Astrocyte (in vitro differentiated cells and primary cell): ENCODE data around the gene C6orf141. TPM values are rescaled to one million over a fixed set of nuclear protein-coding genes. Genes with fewer than 3 reads are reported as not detected.

Source experiments
- DNase-seq: peaks from one replicate; pipeline ENCODE4 v3.0.0-alpha.2; 2010; ENCODE audit warnings: low read depth
- FAIRE-seq: peaks from 2 replicates; lab custom pipeline; 2011; peaks lifted over from hg19 to GRCh38; lab: Jason Lieb, UNC
- H2AFZ ChIP-seq: 2 replicates; pipeline ENCODE4 v1.6.0; 2012; ENCODE audit warnings: low read depth, low read length, inconsistent platforms
- H3K27ac ChIP-seq: 2 replicates; pipeline ENCODE4 v1.5.1; 2011; ENCODE audit warnings: low read depth, low read length, inconsistent platforms
- H3K27me3 ChIP-seq: 2 replicates; pipeline ENCODE4 v1.6.0; 2011; ENCODE audit warnings: low read length, inconsistent platforms; ENCODE audit not compliant: insufficient read depth
- H3K36me3 ChIP-seq: 2 replicates; pipeline ENCODE4 v1.5.1; 2011; ENCODE audit warnings: low read length, inconsistent platforms; ENCODE audit not compliant: insufficient read depth
- H3K4me1 ChIP-seq: 2 replicates; pipeline ENCODE4 v1.5.1; 2011; ENCODE audit warnings: low read length, inconsistent platforms; ENCODE audit not compliant: insufficient read depth
- H3K4me2 ChIP-seq: 2 replicates; pipeline ENCODE4 v1.6.0; 2012; ENCODE audit warnings: low read length, inconsistent platforms
- H3K4me3 ChIP-seq: 2 replicates; pipeline ENCODE4 v1.5.1; 2011; ENCODE audit warnings: low read depth, mild to moderate bottlenecking, low read length, inconsistent platforms; ENCODE audit not compliant: insufficient read depth
- H3K79me2 ChIP-seq: 2 replicates; pipeline ENCODE4 v1.6.0; 2012; ENCODE audit warnings: mild to moderate bottlenecking, low read length, inconsistent platforms; ENCODE audit not compliant: insufficient read depth
- H3K9ac ChIP-seq: 2 replicates; pipeline ENCODE4 v1.6.0; 2012; ENCODE audit warnings: mild to moderate bottlenecking, low read length, inconsistent platforms
- H3K9me3 ChIP-seq: 2 replicates; pipeline ENCODE4 v1.5.1; 2012; ENCODE audit warnings: low read depth, mild to moderate bottlenecking, low read length, inconsistent platforms; ENCODE audit not compliant: insufficient read depth
- H4K20me1 ChIP-seq: 2 replicates; pipeline ENCODE4 v1.6.0; 2012; ENCODE audit warnings: low read length, inconsistent platforms; ENCODE audit not compliant: insufficient read depth
- H3K27ac Mint-ChIP-seq: one replicate; pipeline ENCODE4 v1.8.0; 2021; ENCODE audit warnings: mild to moderate bottlenecking, mixed read lengths; ENCODE audit not compliant: unreplicated experiment
- H3K27me3 Mint-ChIP-seq: one replicate; pipeline ENCODE4 v1.8.0; 2021; ENCODE audit warnings: low read depth, mixed read lengths; ENCODE audit not compliant: unreplicated experiment
- H3K36me3 Mint-ChIP-seq: one replicate; pipeline ENCODE4 v1.8.0; 2021; ENCODE audit warnings: low read depth, mixed read lengths; ENCODE audit not compliant: unreplicated experiment
- H3K4me1 Mint-ChIP-seq: one replicate; pipeline ENCODE4 v1.8.0; 2021; ENCODE audit warnings: low read depth, mixed read lengths; ENCODE audit not compliant: unreplicated experiment
- H3K4me3 Mint-ChIP-seq: one replicate; pipeline ENCODE4 v1.8.0; 2021; ENCODE audit warnings: mild to moderate bottlenecking, moderate library complexity, mixed read lengths; ENCODE audit not compliant: unreplicated experiment
- H3K9me3 Mint-ChIP-seq: one replicate; pipeline ENCODE4 v1.8.0; 2021; ENCODE audit warnings: mild to moderate bottlenecking, mixed read lengths; ENCODE audit not compliant: unreplicated experiment
- CTCF ChIP-seq: IDR thresholded peaks from 2 replicates; pipeline ENCODE4 v1.5.1; 2011; ENCODE audit warnings: low read depth, mild to moderate bottlenecking, inconsistent platforms, low read length, moderate library complexity; ENCODE audit not compliant: insufficient read depth
- EZH2 ChIP-seq: IDR thresholded peaks from 2 replicates; pipeline ENCODE4 v1.6.1; 2012; ENCODE audit warnings: mild to moderate bottlenecking, low read length, inconsistent platforms; ENCODE audit not compliant: insufficient read depth
- total RNA-seq: library from RNA; stranded (reverse); gene quantifications from 2 replicates; pipeline ENCODE4 v1.2.1, GENCODE V29; 2021

Gene C6orf141
- total RNA-seq, 1 donor from 2014 or later, result 4.6 TPM

- Mint-ChIP-seq H3K36me3 (no peaks in the 10 kb centered on the region), H3K27me3 (no peaks in the 10 kb centered on the region), H3K4me1 (peaks cover 5% of the 10 kb centered on the region), H3K9me3 (no peaks in the 10 kb centered on the region), H3K27ac (no peak overlapping the region), H3K4me3 (no peak overlapping the region)
- Histone ChIP-seq H3K27me3 (no peaks in the 10 kb centered on the region), H3K79me2 (no peaks in the 10 kb centered on the region), H3K4me1 (peaks cover 7% of the 10 kb centered on the region), H3K4me2 (no peak overlapping the region), H3K9ac (no peak overlapping the region), H3K9me3 (no peaks in the 10 kb centered on the region), H2AFZ (no peak overlapping the region), H4K20me1 (no peaks in the 10 kb centered on the region), H3K36me3 (no peaks in the 10 kb centered on the region), H3K4me3 (no peak overlapping the region), H3K27ac (no peak overlapping the region)
- TF ChIP-seq CTCF (no peak), EZH2 (no peak)
- no peak for DNase-seq
- FAIRE-seq, result no peak
Measured at GRCh38 chr6:49564552-49564951, 14.1 kb downstream of the C6orf141 start.

DNA sequence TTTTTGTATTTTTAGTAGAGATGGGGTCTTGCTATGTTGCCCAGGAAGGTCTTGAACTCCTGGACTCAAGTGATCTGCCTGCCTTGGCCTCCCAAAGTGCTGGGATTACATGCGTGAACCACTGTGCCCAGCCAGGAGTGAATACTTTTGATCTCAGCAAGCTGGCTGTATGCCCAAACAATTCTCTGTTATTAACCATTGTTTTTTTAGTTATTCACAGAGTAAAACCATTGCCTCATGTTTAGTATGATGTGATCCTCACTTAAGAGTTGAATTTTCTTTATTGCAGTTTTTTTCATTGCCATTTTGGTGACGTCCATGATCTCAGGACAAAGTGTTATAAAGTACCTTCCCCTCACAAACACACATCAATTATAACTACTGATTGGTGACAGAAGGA is 14.8 kb downstream of the C6orf141 start:
- Histone ChIP-seq H3K9ac (no peak overlapping the region), H3K27ac (no peak overlapping the region), H3K36me3 (no peaks in the 10 kb centered on the region), H3K4me1 (peaks cover 7% of the 10 kb centered on the region), H4K20me1 (no peaks in the 10 kb centered on the region), H2AFZ (peak overlapping the region; percentile 72), H3K27me3 (no peaks in the 10 kb centered on the region), H3K4me2 (no peak overlapping the region), H3K9me3 (no peaks in the 10 kb centered on the region), H3K4me3 (no peak overlapping the region), H3K79me2 (no peaks in the 10 kb centered on the region)
- DNase-seq (no peak), FAIRE-seq (no peak)
- Mint-ChIP-seq H3K27ac (no peak overlapping the region), H3K9me3 (no peaks in the 10 kb centered on the region), H3K4me3 (no peak overlapping the region), H3K36me3 (no peaks in the 10 kb centered on the region), H3K4me1 (peaks cover 5% of the 10 kb centered on the region), H3K27me3 (no peaks in the 10 kb centered on the region)
- TF ChIP-seq EZH2, result no peak

DNA sequence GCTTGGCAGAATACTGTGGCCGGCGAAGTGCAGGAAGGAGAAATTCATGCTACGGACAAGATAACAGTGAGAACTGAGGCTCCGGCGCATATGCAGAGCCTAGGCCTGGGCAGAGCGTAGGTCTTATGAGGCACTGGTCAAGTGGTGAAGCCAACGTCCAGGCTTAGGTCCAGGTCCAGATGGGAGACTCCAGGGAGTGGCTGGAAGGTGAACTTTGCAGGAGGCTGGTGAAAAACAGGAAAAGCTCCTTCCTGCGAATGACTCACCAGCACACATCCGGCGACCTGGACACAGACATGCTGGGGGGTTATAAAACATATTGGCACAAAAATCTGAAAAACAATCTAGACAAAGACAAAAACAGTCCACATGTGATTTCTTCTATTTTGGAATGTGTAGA is 15.4 kb downstream of the C6orf141 start:
- no peaks in the 10 kb centered on the region for H3K27me3 Mint-ChIP-seq
- no peaks in the 10 kb centered on the region for H3K36me3 ChIP-seq
- no peak overlapping the region for H3K4me3 ChIP-seq
- no peak overlapping the region for H3K9ac ChIP-seq
- H3K4me3 Mint-ChIP-seq, result no peak overlapping the region
- H3K9me3 ChIP-seq, result no peaks in the 10 kb centered on the region
- H3K79me2 ChIP-seq, result no peaks in the 10 kb centered on the region
- H3K4me1 ChIP-seq, result peaks cover 7% of the 10 kb centered on the region
- H3K4me1 Mint-ChIP-seq, result peaks cover 5% of the 10 kb centered on the region
- no peak overlapping the region for H3K27ac Mint-ChIP-seq
- peak overlapping the region; percentile 23 for H3K4me2 ChIP-seq
- no peaks in the 10 kb centered on the region for H3K36me3 Mint-ChIP-seq
- no peak for TF ChIP-seq EZH2
- TF ChIP-seq CTCF, result no peak
- H3K9me3 Mint-ChIP-seq, result no peaks in the 10 kb centered on the region
- peak overlapping the region; percentile 72 for H2AFZ ChIP-seq
- no peaks in the 10 kb centered on the region for H3K27me3 ChIP-seq
- no peak for FAIRE-seq
- H3K27ac ChIP-seq, result no peak overlapping the region
- H4K20me1 ChIP-seq, result no peaks in the 10 kb centered on the region
- DNase-seq, result no peak
